ENCODE results near the gene TBC1D22A. TPM values are rescaled to one million over a fixed set of nuclear protein-coding genes. Genes with fewer than 3 reads are reported as not detected.

The TBC1D22A gene
- total RNA-seq, 2 donors from 2014 or later, result 11.5 to 15.4 TPM

- H3K36me3 ChIP-seq, result no peaks in the 10 kb centered on the region
- TF ChIP-seq, protein P1, sequence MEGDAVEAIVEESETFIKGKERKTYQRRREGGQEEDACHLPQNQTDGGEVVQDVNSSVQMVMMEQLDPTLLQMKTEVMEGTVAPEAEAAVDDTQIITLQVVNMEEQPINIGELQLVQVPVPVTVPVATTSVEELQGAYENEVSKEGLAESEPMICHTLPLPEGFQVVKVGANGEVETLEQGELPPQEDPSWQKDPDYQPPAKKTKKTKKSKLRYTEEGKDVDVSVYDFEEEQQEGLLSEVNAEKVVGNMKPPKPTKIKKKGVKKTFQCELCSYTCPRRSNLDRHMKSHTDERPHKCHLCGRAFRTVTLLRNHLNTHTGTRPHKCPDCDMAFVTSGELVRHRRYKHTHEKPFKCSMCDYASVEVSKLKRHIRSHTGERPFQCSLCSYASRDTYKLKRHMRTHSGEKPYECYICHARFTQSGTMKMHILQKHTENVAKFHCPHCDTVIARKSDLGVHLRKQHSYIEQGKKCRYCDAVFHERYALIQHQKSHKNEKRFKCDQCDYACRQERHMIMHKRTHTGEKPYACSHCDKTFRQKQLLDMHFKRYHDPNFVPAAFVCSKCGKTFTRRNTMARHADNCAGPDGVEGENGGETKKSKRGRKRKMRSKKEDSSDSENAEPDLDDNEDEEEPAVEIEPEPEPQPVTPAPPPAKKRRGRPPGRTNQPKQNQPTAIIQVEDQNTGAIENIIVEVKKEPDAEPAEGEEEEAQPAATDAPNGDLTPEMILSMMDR (IDR thresholded peaks at IDR 0.05), result no peak
- no peaks in the 10 kb centered on the region for H3K27me3 ChIP-seq
- no peaks in the 10 kb centered on the region for H3K9me3 ChIP-seq
- no peak overlapping the region for H3K4me3 ChIP-seq
- no peak overlapping the region for H3K27ac ChIP-seq
- no peak for DNase-seq (ENCODE audit: low spot score)
- H3K4me1 ChIP-seq, result peaks cover 0 to 18% of the 10 kb centered on the region in 2 donors
These were observed 397.1 kb downstream of the TBC1D22A start for GRCh38 chr22:47159592-47159991.

- DNase-seq (ENCODE audit: low spot score), result no peak
- TF ChIP-seq, protein P1 (IDR thresholded peaks at IDR 0.05), result no peak
- Histone ChIP-seq H3K27ac (no peak overlapping the region), H3K4me3 (no peak overlapping the region), H3K27me3 (no peaks in the 10 kb centered on the region), H3K9me3 (no peaks in the 10 kb centered on the region), H3K36me3 (no peaks in the 10 kb centered on the region), H3K4me1 (peaks cover 0 to 12% of the 10 kb centered on the region in 2 donors)
These were observed 397.7 kb downstream of the TBC1D22A start for GRCh38 chr22:47160141-47160541.

DNA sequence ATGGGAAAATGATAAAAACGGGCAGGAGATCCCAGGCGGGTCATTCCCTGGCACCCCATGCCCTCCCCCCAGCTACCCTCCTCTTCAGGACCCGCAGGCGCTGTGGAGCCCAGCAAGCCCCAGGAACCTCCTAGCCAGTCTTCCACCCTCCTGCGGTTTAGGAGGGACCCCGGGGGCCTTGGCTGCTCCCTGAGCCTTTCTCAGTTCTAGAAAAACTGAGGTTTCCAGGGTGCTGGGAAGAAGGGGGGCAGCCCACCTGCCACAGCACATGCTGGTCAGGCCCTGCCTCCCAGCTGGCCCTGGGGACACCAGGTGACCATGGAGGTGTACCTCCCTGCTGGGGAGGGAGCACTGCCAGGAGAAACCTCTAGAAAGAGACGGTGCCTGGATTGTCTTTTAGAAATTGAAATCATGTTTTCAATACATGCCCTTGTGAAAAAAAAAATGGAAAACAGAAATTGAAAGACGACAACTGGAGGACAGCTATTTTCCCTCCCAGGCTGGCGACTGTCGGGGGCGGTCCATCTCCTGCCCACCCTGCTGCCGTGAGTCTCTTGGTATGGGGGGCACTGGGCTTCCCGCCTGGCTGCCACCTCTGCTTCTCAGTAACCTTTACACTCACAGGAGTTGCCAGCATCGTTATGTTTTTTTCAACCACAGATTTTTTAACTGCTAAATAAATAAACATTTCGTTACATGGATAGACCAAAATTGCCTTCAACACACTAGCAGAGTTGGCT lies 398.5 kb downstream of the TBC1D22A start:
- no peak overlapping the region for H3K4me3 ChIP-seq
- TF ChIP-seq, protein P1 (IDR thresholded peaks at IDR 0.05), result no peak
- no peak for DNase-seq (ENCODE audit: low spot score)
- H3K9me3 ChIP-seq, result no peaks in the 10 kb centered on the region
- no peaks in the 10 kb centered on the region for H3K36me3 ChIP-seq
- peaks cover 0 to 7% of the 10 kb centered on the region in 2 donors for H3K4me1 ChIP-seq
- no peaks in the 10 kb centered on the region for H3K27me3 ChIP-seq
- H3K27ac ChIP-seq, result no peak overlapping the region

DNA sequence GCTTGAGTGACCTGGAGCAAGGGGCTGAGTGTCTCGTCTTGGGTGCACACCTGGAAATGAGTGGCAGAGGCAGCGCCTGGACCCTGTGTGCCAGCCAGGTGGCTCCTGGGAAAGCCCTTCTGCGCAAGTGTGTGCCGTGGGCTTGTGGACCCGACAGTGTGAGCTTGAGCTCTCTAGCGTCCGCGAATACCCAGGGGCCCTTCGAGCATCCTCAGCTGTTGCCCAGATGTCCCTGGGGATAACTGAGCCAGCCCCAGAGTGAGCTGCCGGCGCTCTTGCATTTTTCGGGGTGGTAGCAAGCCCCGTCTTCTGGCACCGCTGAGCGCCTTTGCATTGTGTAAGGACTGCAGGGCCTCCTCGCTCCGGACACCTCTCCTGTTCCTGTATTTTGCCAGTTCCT lies 399.2 kb downstream of the TBC1D22A start:
- no peaks in the 10 kb centered on the region for H3K36me3 ChIP-seq
- H3K27me3 ChIP-seq, result no peaks in the 10 kb centered on the region
- H3K9me3 ChIP-seq, result no peaks in the 10 kb centered on the region
- DNase-seq (ENCODE audit: low spot score), result no peak
- peaks cover 0 to 7% of the 10 kb centered on the region in 2 donors for H3K4me1 ChIP-seq
- no peak overlapping the region for H3K27ac ChIP-seq
- TF ChIP-seq, protein P1 (IDR thresholded peaks at IDR 0.05), result no peak
- H3K4me3 ChIP-seq, result no peak overlapping the region

- H3K9me3 ChIP-seq, result no peaks in the 10 kb centered on the region
- TF ChIP-seq, protein P1 (IDR thresholded peaks at IDR 0.05), result no peak
- no peak overlapping the region for H3K27ac ChIP-seq
- H3K4me3 ChIP-seq, result no peak overlapping the region
- no peaks in the 10 kb centered on the region for H3K27me3 ChIP-seq
- no peak for DNase-seq (ENCODE audit: low spot score)
- H3K4me1 ChIP-seq, result peaks cover 0 to 7% of the 10 kb centered on the region in 2 donors
- H3K36me3 ChIP-seq, result no peaks in the 10 kb centered on the region
These were observed 400.4 kb downstream of the TBC1D22A start for GRCh38 chr22:47162865-47163264.

GRCh38 chr22:47163481-47163855 lies 401.0 kb downstream of the TBC1D22A start:
- Histone ChIP-seq H3K4me3 (no peak overlapping the region), H3K27ac (no peak overlapping the region), H3K36me3 (no peaks in the 10 kb centered on the region), H3K4me1 (peaks cover 0 to 7% of the 10 kb centered on the region in 2 donors), H3K27me3 (no peaks in the 10 kb centered on the region), H3K9me3 (no peaks in the 10 kb centered on the region)
- TF ChIP-seq, protein P1 (IDR thresholded peaks at IDR 0.05), result no peak
- no peak for DNase-seq (ENCODE audit: low spot score)

All from right atrium auricular region (tissue), 2 donors.